HepG2 (cell line): ENCODE data around the gene KCNAB1. TPM values are rescaled to one million over a fixed set of nuclear protein-coding genes. Genes with fewer than 3 reads are reported as not detected.

Experiments used
- ATAC-seq: fragments of 200-7000 bp; cut with Tn5 transposase; 3 replicates; pipeline ENCODE4 v1.9.1; 2020; ENCODE audit warnings: mild to moderate bottlenecking, moderate library complexity
- BruUV-seq: library from RNA; stranded (reverse); fragments of 400-500 nt; replicated peaks from 2 replicates; lab custom pipeline; 2021; lab: Mats Ljungman, UMichigan
- CTCF ChIA-PET: fragments of 300-600 bp; formaldehyde crosslinking; extraction: SDS; loops from one replicate; lab custom pipeline; 2021; ENCODE audit warnings: low total read pairs, inconsistent platforms, low intra/inter-chr PET ratio; lab: Yijun Ruan, JAX
- POLR2A ChIA-PET: fragments of 350-600 bp; sonication (Branson Sonifier 250); formaldehyde crosslinking; loops from one replicate; lab custom pipeline; 2020; ENCODE audit warnings: antibody characterized with exemption, inconsistent platforms; lab: Yijun Ruan, JAX
- DNase-seq: peaks from one replicate; pipeline ENCODE4 v3.0.0-alpha.2; 2015; ENCODE audit warnings: low spot score
- FAIRE-seq: peaks from 3 replicates; lab custom pipeline; 2011; peaks lifted over from hg19 to GRCh38; lab: Jason Lieb, UNC
- H2AFZ ChIP-seq: one replicate; pipeline ENCODE4 v1.6.1; 2011; ENCODE audit warnings: low read length, inconsistent platforms
- H3K27ac ChIP-seq: fragments of 300-600 bp; 3 replicates; pipeline ENCODE4 v1.8.0; 2011; ENCODE audit warnings: mixed run types, mild to moderate bottlenecking, mixed read lengths, low read length, inconsistent platforms; ENCODE audit not compliant: insufficient read depth; ENCODE audit errors: extremely low read length
- H3K27me3 ChIP-seq, 2 experiments: fragments of 200-600 bp in 1 of 2; 2 replicates in 1 of 2; 3 replicates in 1 of 2; pipeline versions ENCODE4 v1.6.0 to v1.8.0; 2011; ENCODE audit warnings: low read length in 2 of 2, mild to moderate bottlenecking in 2 of 2, moderate library complexity in 2 of 2, inconsistent platforms in 1 of 2; ENCODE audit not compliant: insufficient read depth in 2 of 2, control insufficient read depth in 1 of 2
- H3K36me3 ChIP-seq, 2 experiments: fragments of 200-600 bp in 1 of 2; replicated peaks in 1 of 2; 2 replicates in 1 of 2; 3 replicates in 1 of 2; pipeline versions ENCODE4 v1.5.1 to v1.8.0; 2011; ENCODE audit warnings: low read length in 2 of 2, inconsistent platforms in 1 of 2; ENCODE audit not compliant: insufficient read depth in 2 of 2, control insufficient read depth in 1 of 2
- H3K4me1 ChIP-seq: 2 replicates; pipeline ENCODE4 v1.5.1; 2012; ENCODE audit warnings: low read length, inconsistent platforms; ENCODE audit not compliant: insufficient read depth
- H3K4me2 ChIP-seq: 2 replicates; pipeline ENCODE4 v1.6.0; 2011; ENCODE audit warnings: low read depth, low read length, inconsistent platforms
- H3K4me3 ChIP-seq, 3 experiments: fragments of 200-600 bp in 1 of 3; sonication (generic), shearing (Covaris generic) in 1 of 3; replicated peaks in 1 of 3; 2 replicates each; pipeline ENCODE4 v1.5.1; 2011 to 2016; ENCODE audit warnings: low read length in 3 of 3, inconsistent platforms in 2 of 3, low read depth in 2 of 3, mild to moderate bottlenecking in 2 of 3, control low read depth in 1 of 3, mixed read lengths in 1 of 3; ENCODE audit not compliant: insufficient read depth in 1 of 3
- H3K79me2 ChIP-seq: one replicate; pipeline ENCODE4 v1.6.1; 2011; ENCODE audit warnings: low read length, inconsistent platforms; ENCODE audit not compliant: insufficient read depth
- H3K9ac ChIP-seq: 2 replicates; pipeline ENCODE4 v1.6.0; 2011; ENCODE audit warnings: mild to moderate bottlenecking, low read depth, low read length, inconsistent platforms; ENCODE audit not compliant: insufficient read depth
- H3K9me3 ChIP-seq: 2 replicates; pipeline ENCODE4 v1.5.1; 2012; ENCODE audit warnings: mild to moderate bottlenecking, low read length
- H4K20me1 ChIP-seq: 2 replicates; pipeline ENCODE4 v1.6.0; 2011; ENCODE audit warnings: inconsistent platforms, mild to moderate bottlenecking, low read length, moderate library complexity; ENCODE audit not compliant: insufficient read depth
- JUND ChIP-seq: sonication (generic); formaldehyde crosslinking; IDR thresholded peaks from 2 replicates; pipeline ENCODE4 v1.8.0; 2022; ENCODE audit warnings: mild to moderate bottlenecking, missing genetic modification reagents
- SNAPC5 ChIP-seq: sonication (generic); formaldehyde crosslinking; IDR thresholded peaks from 2 replicates; pipeline ENCODE4 v1.8.1; 2023; ENCODE audit warnings: mild to moderate bottlenecking, missing genetic modification reagents, borderline replicate concordance
- SRSF4 ChIP-seq: fragments of 200-400 bp; formaldehyde crosslinking; IDR thresholded peaks from one replicate; pipeline ENCODE4 v1.6.1; 2018; ENCODE audit warnings: mild to moderate bottlenecking, low read depth, low read length, moderate library complexity; ENCODE audit not compliant: poor library complexity, severe bottlenecking
- TCF7 ChIP-seq: sonication (generic); IDR thresholded peaks from 2 replicates; pipeline ENCODE4 v1.6.1; 2016; ENCODE audit warnings: antibody characterized with exemption, low read depth
- ZNF354B ChIP-seq: sonication (generic); formaldehyde crosslinking; IDR thresholded peaks from 2 replicates; pipeline ENCODE4 v1.8.0; 2022; ENCODE audit warnings: mild to moderate bottlenecking, missing genetic modification reagents
- ZNF790 ChIP-seq: sonication (generic); formaldehyde crosslinking; IDR thresholded peaks from 2 replicates; pipeline ENCODE4 v1.8.0; 2022; ENCODE audit warnings: missing genetic modification reagents, mild to moderate bottlenecking, borderline replicate concordance
- WGBS: methylation state at CpG from one replicate; pipeline ENCODE4 v1.1.6; 2017; ENCODE audit warnings: low lambda C conversion rate; 5-methylcytosine and 5-hydroxymethylcytosine counted together
- in situ Hi-C: cut with HindIII; loops from 2 replicates; pipeline ENCODE4 v1.10.0; 2017; ENCODE audit warnings: low pct_unique_long_range_greater_than_20kb; ENCODE audit not compliant: extremely low pct_ligation_motif_present
- intact Hi-C: fragments of 100-400 bp; cut with micrococcal nuclease; formaldehyde crosslinking; loops from one replicate; pipeline ENCODE4 v1.10.0; 2022; ENCODE audit not compliant: unreplicated experiment
- polyA plus RNA-seq, 8 experiments: library from polyadenylated mRNA; depleted of rRNA in 3 of 8; stranded (reverse) in 7 of 8; unstranded in 1 of 8; fragments of >200 nt; fragmentation: Illumina TruSeq in 4 of 8; extraction: Trizol in 4 of 8; gene quantifications; 2 replicates each; pipeline versions ENCODE4 v1.2.1 to v1.2.3, GENCODE V29; 2011 to 2016; ENCODE audit warnings: low read depth in 4 of 8, missing spikeins in 1 of 8, mixed read lengths in 1 of 8; ENCODE audit not compliant: insufficient read depth in 1 of 8
- total RNA-seq, 5 experiments: library from RNA; depleted of rRNA; stranded (reverse); fragments of >200 nt; fragmentation: Illumina TruSeq; extraction: Trizol; gene quantifications; 2 replicates each; pipeline ENCODE4 v1.2.3, GENCODE V29; 2016; ENCODE audit warnings: low read depth in 1 of 5
- TF ChIP-seq, protein P1 (sequence below): sonication (generic); formaldehyde crosslinking; conservative IDR thresholded peaks from 2 replicates; pipeline ENCODE4 v1.4.0; 2020; ENCODE audit warnings: missing genetic modification reagents

Gene KCNAB1
- total and polyA plus RNA-seq, 2 of the 13 experiments (the other 11 are each of a cell fraction or from before 2014, with no cell fraction given): not detected

- Histone ChIP-seq H3K4me1 (no peaks in the 10 kb centered on the region), H2AFZ (no peak overlapping the region), H3K79me2 (no peaks in the 10 kb centered on the region), H3K36me3 (no peaks in the 10 kb centered on the region), H3K4me2 (no peak overlapping the region), H4K20me1 (no peaks in the 10 kb centered on the region), H3K9ac (no peak overlapping the region), H3K4me3 (no peak overlapping the region), H3K9me3 (no peaks in the 10 kb centered on the region), H3K27ac (no peak overlapping the region), H3K27me3 (no peaks in the 10 kb centered on the region)
- in situ Hi-C loops (no loop called here), intact Hi-C loops (no loop called here)
- no TSS peak for BruUV-seq
- FAIRE-seq (no peak), DNase-seq (no peak), ATAC-seq (no peak)
- WGBS: 1% methylated on average over 8 of the region's 8 CpGs
- TF ChIP-seq ZNF354B (CRISPR knock-in tag): no peak
- TF ChIP-seq, protein P1, sequence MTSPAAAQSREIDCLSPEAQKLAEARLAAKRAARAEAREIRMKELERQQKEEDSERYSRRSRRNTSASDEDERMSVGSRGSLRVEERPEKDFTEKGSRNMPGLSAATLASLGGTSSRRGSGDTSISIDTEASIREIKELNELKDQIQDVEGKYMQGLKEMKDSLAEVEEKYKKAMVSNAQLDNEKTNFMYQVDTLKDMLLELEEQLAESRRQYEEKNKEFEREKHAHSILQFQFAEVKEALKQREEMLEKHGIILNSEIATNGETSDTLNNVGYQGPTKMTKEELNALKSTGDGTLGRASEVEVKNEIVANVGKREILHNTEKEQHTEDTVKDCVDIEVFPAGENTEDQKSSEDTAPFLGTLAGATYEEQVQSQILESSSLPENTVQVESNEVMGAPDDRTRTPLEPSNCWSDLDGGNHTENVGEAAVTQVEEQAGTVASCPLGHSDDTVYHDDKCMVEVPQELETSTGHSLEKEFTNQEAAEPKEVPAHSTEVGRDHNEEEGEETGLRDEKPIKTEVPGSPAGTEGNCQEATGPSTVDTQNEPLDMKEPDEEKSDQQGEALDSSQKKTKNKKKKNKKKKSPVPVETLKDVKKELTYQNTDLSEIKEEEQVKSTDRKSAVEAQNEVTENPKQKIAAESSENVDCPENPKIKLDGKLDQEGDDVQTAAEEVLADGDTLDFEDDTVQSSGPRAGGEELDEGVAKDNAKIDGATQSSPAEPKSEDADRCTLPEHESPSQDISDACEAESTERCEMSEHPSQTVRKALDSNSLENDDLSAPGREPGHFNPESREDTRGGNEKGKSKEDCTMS: no peak
- TF ChIP-seq SNAPC5 (CRISPR knock-in tag): no peak
- TF ChIP-seq TCF7: no peak
- no peak for TF ChIP-seq SRSF4
- TF ChIP-seq JUND (CRISPR knock-in tag): no peak
- TF ChIP-seq ZNF790 (CRISPR knock-in tag): no peak
- ChIA-PET POLR2A (no interaction called here), CTCF (no interaction called here)
These were observed 28.6 kb downstream of the KCNAB1 start for GRCh38 chr3:156148946-156149381.
